Ishikawa (cell line): Measurements from ENCODE around the gene TUBGCP4.

Experiments used
- CEBPB ChIP-seq: IDR thresholded peaks from 2 replicates; pipeline ENCODE4 v1.6.1; 2012
- CREB1 ChIP-seq: IDR thresholded peaks from 2 replicates; pipeline ENCODE4 v1.6.1; 2012; ENCODE audit warnings: low read depth
- EP300 ChIP-seq: IDR thresholded peaks from 2 replicates; pipeline ENCODE4 v1.6.1; 2012; ENCODE audit warnings: borderline replicate concordance
- FOXM1 ChIP-seq: IDR thresholded peaks from 2 replicates; pipeline ENCODE4 v1.6.1; 2012; ENCODE audit warnings: low read depth, borderline replicate concordance
- MAX ChIP-seq: IDR thresholded peaks from 2 replicates; pipeline ENCODE4 v1.6.1; 2012
- NFIC ChIP-seq: IDR thresholded peaks from 2 replicates; pipeline ENCODE4 v1.6.1; 2012
- RAD21 ChIP-seq: IDR thresholded peaks from 2 replicates; pipeline ENCODE4 v1.6.1; 2012; ENCODE audit warnings: low read depth
- REST ChIP-seq: IDR thresholded peaks from 2 replicates; pipeline ENCODE4 v1.6.1; 2012; ENCODE audit warnings: low read depth, mild to moderate bottlenecking
- TAF1 ChIP-seq: IDR thresholded peaks from 2 replicates; pipeline ENCODE4 v1.6.1; 2012; ENCODE audit warnings: low read depth, mild to moderate bottlenecking
- TCF12 ChIP-seq: IDR thresholded peaks from 2 replicates; pipeline ENCODE4 v1.6.1; 2012; ENCODE audit warnings: low read depth
- TEAD4 ChIP-seq: IDR thresholded peaks from 2 replicates; pipeline ENCODE4 v1.6.1; 2012
- USF1 ChIP-seq: IDR thresholded peaks from 2 replicates; pipeline ENCODE4 v1.6.1; 2012
- YY1 ChIP-seq: IDR thresholded peaks from 2 replicates; pipeline ENCODE4 v1.6.1; 2012; ENCODE audit warnings: low read depth

The TUBGCP4 gene

GRCh38 chr15:43436395-43436794, 65.5 kb downstream of the TUBGCP4 start:
- no peak for TF ChIP-seq TEAD4
- TF ChIP-seq CREB1 = no peak
- TF ChIP-seq TCF12 = no peak
- TF ChIP-seq YY1 = no peak

- TF ChIP-seq RAD21 (no peak), TAF1 (no peak), MAX (no peak)
These were observed 68.4 kb downstream of the TUBGCP4 start for GRCh38 chr15:43439268-43439667.

- TF ChIP-seq RAD21 (peak; percentile 62), TEAD4 (peak; percentile 56; the same call in 1 of the 2 replicates), EP300 (no peak), CREB1 (no peak), CEBPB (peak; percentile 81; the same call in 1 of the 2 replicates), USF1 (no peak)
These were observed 69.9 kb downstream of the TUBGCP4 start for GRCh38 chr15:43440721-43441281.

GRCh38 chr15:43441316-43441715, 70.4 kb downstream of the TUBGCP4 start:
- no peak for TF ChIP-seq TEAD4
- no peak for TF ChIP-seq FOXM1
- no peak for TF ChIP-seq TCF12
- no peak for TF ChIP-seq NFIC
- no peak for TF ChIP-seq CREB1
- TF ChIP-seq MAX = no peak
- TF ChIP-seq EP300 = no peak
- no peak for TF ChIP-seq YY1

- no peak for TF ChIP-seq EP300
- no peak for TF ChIP-seq YY1
- no peak for TF ChIP-seq MAX
- TF ChIP-seq REST = no peak
- no peak for TF ChIP-seq TEAD4
- no peak for TF ChIP-seq CREB1
These were observed 75.4 kb downstream of the TUBGCP4 start for GRCh38 chr15:43446344-43446743.

GRCh38 chr15:43449981-43450380, 79.1 kb downstream of the TUBGCP4 start:
- TF ChIP-seq CEBPB (no peak), NFIC (no peak), YY1 (no peak), REST (no peak)
